GM19452 (cell line): Measurements from ENCODE around the gene CRAT.

Experiments used
- ATAC-seq: cut with Tn5 transposase; IDR thresholded peaks from one replicate; pipeline ENCODE4 v1.9.1; 2021; ENCODE audit not compliant: unreplicated experiment

The CRAT gene

DNA sequence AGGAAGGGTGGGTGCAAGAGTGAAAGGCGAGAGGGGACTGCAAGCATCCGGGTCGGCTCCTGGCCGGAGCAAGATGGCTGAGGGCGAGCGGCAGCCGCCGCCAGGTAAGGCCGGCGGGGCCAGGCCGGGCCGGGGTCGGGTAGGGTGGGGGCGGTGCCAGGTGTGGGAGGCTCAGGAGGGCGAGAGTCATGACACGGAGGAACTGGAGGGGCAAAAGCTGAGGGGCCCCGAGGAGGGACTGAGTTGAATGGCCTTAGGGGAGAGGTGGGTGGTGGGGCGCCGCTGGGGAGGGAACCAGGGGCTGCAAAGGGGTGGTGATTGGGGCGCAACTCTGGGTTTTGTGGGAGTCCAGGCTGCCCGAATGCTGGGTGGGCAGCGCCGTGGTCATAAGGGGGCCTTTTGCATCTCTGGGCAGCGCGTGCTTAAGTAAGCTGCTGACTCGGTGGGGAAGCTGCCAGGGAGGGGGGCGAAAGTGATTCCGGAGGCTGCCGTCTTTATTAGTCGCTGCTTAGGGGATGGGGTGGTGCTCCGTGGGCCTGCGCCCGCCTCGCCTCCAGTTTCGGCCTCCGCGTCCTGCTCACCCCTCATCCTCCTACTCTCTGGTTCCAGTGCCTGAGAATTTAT is 1.0 kb upstream of the CRAT start:
- peak; percentile 35 for ATAC-seq

- peak; percentile 35 for ATAC-seq
Measured at GRCh38 chr9:129109952-129110739, 447 bp downstream of the CRAT start.

- ATAC-seq, result no peak
Measured at GRCh38 chr9:129109537-129109903, 1.1 kb downstream of the CRAT start.

DNA sequence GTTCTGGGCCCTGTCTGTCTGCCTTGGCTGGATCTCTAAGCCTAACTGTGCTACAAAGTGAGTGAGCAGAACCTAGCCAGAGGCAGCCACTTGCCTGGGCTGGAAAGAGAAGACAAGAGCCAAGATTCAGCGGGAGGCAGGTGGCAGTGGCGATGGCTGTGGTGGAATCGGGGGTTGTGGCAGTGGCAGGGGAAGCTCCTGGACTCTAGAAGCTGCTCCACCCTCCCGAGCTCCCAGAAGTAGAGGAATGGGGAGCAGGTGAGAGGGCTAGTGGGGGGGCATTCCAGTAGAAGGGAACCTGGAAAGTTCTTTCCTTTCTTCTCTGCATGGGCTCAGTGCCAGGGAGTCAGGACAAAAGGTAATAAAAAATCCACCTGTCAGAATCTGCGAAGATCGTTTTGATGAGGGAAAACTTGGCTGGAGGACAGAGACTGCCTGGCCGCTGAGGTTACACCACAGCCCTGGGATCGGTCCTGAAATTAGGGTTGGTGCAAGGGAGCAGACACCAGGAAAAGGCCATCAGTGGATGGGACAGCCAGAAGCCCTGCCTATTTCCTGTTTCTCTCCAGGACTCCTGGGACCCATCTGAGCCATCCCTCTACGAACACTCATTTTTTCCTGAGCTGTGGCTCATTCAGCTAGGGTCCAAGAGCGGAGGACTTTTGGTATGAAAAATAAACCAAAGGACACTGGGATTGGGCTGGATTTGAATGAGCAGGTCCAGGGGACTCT is 1.6 kb downstream of the CRAT start:
- ATAC-seq, result no peak

DNA sequence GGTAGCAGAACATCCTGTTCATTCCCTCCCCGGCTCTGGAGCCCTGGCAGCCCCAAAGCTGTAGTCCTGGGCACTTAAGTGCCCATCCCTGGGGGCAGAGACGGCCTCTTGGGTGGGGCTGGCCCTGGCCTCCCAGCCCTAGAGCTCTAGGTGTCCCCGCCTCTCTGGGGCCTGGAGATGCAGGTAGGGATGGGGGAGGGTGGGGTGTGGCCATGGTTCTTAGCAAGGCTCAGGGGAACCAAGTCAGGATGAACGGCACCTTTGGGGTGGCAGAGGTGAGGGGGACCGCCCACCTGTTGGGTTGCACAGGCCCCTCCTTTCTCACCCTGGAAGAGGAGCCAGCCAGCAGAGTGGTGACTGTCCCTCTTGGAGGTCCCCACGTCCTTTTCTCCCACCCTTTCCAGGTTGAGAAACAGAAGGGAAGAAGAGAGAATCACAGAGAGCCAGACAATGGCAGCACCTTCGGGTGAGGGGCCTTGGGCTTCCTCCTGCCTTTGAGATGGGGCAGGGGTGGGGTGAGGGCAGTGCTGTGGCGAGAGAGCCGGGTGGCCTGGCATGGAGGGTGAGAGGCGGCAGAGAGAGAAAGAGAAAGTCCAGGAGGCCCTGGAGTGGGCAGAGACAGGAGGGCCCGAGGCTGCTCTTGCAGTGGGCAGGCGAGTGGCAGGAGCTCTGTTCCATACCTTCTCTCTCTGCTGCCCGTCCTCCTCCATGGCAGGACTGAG is 2.3 kb downstream of the CRAT start:
- no peak for ATAC-seq

- no peak for ATAC-seq
Measured at GRCh38 chr9:129107651-129108050, 2.9 kb downstream of the CRAT start.

DNA sequence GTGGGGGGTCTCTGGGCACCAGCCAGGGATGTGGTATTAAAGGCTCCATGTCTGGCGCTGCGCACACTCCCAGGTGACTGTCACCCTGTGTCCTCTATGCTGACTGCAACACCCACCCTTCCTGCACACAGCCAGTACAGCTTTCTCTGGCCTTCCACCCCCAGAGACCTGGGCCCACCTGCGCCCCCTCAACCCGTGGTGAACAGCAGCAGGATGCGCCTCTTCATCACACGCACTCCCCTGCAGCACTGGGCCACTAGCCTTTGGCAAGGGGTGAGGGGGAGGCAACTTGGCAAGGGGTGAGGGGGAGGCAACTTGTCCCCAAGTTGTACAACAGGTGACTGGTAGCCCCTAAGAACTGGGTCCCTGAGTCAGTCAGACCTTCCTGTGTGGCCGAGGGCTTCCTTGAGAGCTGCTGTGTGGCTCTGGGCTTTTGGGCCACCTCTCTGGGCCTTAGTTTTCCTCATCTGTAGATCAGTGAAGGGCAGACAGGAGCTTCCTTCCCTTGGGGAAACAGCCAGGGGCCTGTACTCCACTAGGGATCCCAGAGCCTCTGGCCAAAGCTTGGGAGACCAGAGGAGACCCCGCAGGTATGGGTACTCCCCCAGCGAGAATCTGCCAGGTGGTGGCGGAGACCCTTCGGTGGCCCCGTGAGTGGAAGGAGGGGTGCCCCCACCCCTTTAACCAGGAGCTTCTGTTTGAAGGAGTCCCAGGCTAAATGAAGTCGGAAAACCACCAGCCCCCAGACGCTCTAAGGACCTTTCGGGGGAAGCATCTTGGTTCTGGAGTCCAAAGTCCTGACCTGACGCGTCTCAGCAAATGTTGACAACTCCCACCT is 4.5 kb downstream of the CRAT start:
- no peak for ATAC-seq

GRCh38 chr9:129104051-129104450 is 6.5 kb downstream of the CRAT start:
- ATAC-seq, result no peak

DNA sequence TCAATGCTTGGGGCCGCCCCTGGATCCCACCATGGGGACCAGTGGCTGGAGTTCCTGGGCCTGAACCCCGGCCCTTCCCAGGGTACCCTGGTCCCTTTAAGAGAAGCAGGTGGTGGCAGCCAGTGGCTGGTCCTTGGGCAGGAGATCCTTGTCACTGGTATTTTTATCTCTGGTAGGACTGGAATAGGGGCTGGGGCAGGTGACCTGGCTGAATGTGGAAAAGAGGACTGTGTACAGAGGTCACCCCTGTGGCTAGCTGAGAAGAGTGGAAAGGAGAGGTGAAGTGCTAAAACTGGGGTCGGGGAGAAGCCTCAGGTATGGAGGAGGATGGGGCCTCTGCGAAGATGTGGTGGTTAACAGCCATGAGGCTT is 7.0 kb downstream of the CRAT start:
- no peak for ATAC-seq

DNA sequence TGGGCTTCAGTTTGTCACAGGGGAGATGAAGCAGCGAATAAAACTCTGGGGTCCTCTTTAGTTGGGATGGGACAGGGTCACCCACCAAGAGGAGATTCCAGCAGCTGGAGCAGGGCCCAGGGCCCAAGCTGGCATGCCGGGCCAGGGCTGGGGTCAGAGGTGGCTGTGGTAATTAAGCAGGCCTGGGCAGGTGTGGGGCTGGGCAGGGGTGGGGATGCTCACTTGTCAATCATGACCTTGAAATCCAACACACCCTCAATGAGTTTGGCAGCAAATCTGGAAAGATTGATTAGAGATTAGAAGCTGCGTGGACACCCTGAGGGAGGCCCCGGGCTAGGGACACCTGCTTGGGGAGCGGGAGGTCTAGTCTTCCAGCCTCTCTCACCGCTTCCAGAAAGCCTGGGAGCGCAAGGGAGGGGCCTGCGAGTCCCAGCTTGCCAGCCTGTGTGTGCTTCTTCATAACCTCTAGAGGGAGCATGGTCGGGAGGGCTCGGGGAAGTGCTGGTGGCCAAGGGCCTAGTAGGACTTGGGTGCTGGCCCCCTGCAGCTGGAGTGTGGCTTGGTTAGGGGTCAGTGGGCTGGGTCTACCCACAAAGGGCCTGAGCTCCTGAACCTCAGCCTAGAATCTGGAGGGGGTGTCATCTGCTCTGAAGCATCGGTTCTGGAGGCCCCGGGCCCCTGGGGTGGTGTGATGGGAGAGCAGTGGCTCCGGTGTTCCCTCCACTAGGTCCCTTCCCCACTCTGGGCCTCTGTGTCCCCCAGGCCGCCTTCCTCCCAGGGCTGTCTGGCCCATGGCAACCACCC is 7.6 kb downstream of the CRAT start:
- no peak for ATAC-seq

DNA sequence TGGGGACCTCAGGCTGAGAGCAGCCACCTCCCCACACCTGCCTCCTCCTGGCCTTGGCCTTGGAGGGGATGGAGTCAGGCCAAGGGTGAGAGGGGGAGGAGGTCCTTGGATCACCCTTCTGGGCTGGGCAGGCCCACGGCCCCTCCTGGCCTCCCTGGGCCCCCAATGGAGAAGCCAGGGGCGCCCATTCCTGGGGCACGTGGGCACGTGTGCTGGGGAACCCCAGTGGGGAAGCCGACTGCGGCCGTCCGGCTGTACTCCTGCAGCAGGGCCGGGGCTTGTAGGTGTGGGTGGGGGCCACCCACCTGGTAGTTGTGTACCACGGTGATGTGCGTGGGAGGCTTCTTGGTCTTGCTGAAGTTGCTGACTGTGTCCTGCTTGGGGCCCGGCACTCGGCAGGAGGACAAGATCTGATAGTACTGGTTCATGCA is 8.5 kb downstream of the CRAT start:
- ATAC-seq, result no peak

- no peak for ATAC-seq
Measured at GRCh38 chr9:129101279-129101678, 9.3 kb downstream of the CRAT start.

DNA sequence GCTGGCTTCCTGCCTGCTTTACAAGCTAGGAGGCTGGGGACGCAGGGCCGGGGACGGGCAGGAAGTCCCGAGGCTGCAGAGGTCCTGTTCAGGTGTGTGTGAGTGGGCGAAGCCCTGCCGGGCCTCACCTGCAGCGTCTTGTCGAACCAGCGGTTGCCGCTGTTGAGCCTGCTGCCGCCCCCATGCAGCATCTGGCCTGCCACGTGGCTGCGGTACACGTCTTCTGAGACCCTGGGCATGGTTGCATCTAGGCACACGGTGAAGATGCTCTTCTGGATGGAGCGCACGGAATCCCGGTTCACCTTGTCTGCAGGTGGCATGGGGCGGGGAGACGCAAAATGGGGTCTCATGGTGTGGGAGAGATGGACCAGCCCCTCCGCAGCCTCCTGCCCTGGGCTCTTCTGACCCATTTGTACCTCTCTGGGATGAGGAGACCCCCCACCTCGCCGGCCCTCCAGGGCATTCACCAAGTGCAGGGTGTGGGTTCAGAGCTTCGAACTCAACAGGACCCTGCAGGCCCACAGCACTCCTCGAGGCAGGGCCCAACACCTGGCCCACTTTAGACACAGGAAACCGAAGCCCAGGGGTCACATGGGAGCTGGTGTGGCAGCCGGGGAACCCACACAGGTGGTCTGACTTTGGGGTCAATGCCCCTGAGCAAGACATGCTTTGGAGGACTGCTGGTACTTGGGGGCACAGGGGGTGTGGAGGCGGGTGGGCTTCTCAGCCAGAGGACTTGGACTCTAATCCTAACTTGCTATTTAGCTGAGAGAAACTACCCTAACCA is 10.0 kb downstream of the CRAT start:
- no peak for ATAC-seq

DNA sequence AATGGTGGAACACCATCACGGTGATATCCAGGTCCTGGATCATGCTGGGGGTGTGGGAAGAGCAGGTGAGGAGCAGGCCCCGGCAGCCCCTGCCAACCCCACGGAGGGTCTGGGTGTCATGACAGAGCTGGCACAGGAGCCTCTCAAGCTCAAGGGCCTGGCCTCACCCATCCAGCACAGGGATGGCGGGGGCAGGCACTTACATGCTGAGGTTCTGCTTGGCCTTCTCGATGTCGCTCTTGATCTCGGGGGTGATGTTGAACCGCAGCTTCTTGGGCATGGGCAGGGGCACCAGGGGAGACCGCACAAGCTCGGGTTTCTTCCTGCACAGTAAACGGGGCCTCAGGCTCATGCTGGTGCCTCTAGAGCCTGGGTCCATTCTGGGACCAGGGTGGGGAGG is 12.3 kb downstream of the CRAT start:
- ATAC-seq, result no peak

- no peak for ATAC-seq
Measured at GRCh38 chr9:129097671-129098306, 12.8 kb downstream of the CRAT start.

GRCh38 chr9:129095908-129096307 is 14.7 kb downstream of the CRAT start:
- no peak for ATAC-seq

- no peak for ATAC-seq
Measured at GRCh38 chr9:129095170-129095667, 15.4 kb downstream of the CRAT start.
